IgD-negative memory B cell (primary cell): ENCODE data around the gene NT5C3B. TPM values are rescaled to one million over a fixed set of nuclear protein-coding genes. Genes with fewer than 3 reads are reported as not detected.
A peak's percentile ranks its signal among the peaks of the same experiment; 100 is the strongest.
"Not testable (repeated sequence)": the region's sequence is repeated elsewhere in the genome, so short reads cannot be mapped to it uniquely, and the experiment has no call there.

Source experiments
- H3K27ac Mint-ChIP-seq, 3 donors: one replicate each; pipeline ENCODE4 v1.8.0; 2020 to 2022; ENCODE audit warnings: mild to moderate bottlenecking in 3 of 3, mixed read lengths in 3 of 3, moderate library complexity in 1 of 3
- H3K27me3 Mint-ChIP-seq: one replicate; pipeline ENCODE4 v1.8.0; 2021; ENCODE audit warnings: mixed read lengths
- H3K36me3 Mint-ChIP-seq: one replicate; pipeline ENCODE4 v1.8.0; 2020; ENCODE audit warnings: mild to moderate bottlenecking, mixed read lengths
- H3K4me1 Mint-ChIP-seq, 3 donors: one replicate each; pipeline ENCODE4 v1.8.0; 2020 to 2022; ENCODE audit warnings: mixed read lengths in 3 of 3, mild to moderate bottlenecking in 1 of 3
- H3K4me3 Mint-ChIP-seq, 4 donors: one replicate each; pipeline ENCODE4 v1.8.0; 2020 to 2022; ENCODE audit warnings: mild to moderate bottlenecking in 4 of 4, mixed read lengths in 4 of 4, moderate library complexity in 3 of 4
- H3K9me3 Mint-ChIP-seq, 3 donors: one replicate each; pipeline ENCODE4 v1.8.0; 2020 to 2021; ENCODE audit warnings: mixed read lengths in 3 of 3, mild to moderate bottlenecking in 1 of 3
- polyA plus RNA-seq: library from polyadenylated mRNA; unstranded; fragments of 300-500 nt; fragmentation: Illumina TruSeq; gene quantifications from one replicate; pipeline ENCODE4 v1.2.3, GENCODE V29; 2021

Gene NT5C3B
- 50.1 TPM for polyA plus RNA-seq

DNA sequence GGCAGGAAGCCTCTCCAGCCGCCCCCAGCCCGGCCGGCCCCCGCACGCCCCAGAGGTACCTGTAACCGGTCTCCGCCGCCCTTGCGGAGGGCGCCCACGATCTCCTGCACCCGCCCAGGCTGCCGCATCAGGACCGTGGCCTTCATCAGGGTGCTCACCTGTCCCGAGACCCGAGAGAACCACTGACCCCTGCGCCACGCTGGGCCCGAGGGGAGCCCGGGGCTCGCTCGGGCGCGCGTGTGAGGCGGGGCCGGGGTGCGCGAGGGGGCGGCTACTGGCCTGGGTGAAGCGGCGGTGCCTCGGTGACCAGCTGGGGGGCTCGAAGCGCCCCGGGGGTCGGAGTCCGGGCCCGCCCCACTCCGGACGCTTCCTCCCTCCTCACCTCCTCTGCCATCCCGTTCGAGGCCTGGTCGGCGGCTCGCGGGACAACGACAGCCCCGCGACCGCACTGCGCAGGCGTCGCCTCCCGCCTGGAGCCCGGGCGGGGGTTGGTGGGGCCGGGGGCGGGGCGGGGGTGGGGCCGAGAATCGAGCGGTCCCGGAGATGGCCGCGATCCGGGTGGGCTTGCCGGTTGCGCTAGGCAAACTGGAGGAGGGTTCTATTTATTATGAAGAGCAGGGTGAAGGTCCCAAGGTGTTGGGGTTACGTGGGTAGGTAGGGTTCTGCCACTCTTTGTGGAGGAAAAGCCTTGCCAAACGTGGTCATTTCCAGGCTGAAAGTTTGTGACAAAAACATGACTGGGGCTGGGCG lies at the start of gene NT5C3B:
Gene NT5C3B (minus strand): TSS at position 433 of the 750 bp plus-strand sequence. CDS start 39 bp downstream, at position 394.
- peak within 1 kb of the TSS; percentile 80 to 96 (median 90) for H3K4me3 Mint-ChIP-seq
- no peaks in the 10 kb centered on the region for H3K9me3 Mint-ChIP-seq
- no peaks in the 10 kb centered on the region for H3K27me3 Mint-ChIP-seq
- peaks cover 3% of the 10 kb centered on the region for H3K36me3 Mint-ChIP-seq
- H3K27ac Mint-ChIP-seq: peak within 1 kb of the TSS in 1 of 3 donors; percentile 32
- peaks cover 5 to 13% (median 12%) of the 10 kb centered on the region in 3 donors for H3K4me1 Mint-ChIP-seq

DNA sequence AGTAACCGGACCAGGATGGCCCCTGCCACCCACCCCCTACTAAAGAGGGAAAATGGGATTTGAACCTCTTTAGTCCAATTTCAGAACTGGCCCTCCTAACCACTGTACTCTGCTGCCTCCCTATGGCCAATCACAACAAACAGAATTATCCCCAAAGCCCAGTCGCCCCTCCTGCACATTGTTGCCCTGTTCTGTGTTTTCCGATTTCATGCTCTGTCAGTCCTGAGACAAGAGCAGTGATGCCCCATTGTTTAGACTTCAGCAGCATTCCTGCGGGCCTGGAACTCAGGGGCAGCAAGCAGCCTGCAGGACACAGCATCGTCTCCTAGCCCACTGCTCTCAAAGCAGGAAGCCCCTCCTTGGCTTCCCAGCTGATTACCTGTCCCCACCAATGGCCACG lies 49.7 kb upstream of the NT5C3B start:
- no peak overlapping the region for H3K4me3 Mint-ChIP-seq
- peaks cover 3% of the 10 kb centered on the region for H3K36me3 Mint-ChIP-seq
- H3K4me1 Mint-ChIP-seq: peaks cover 0 to 2% (median 0%) of the 10 kb centered on the region in 3 donors
- H3K9me3 Mint-ChIP-seq: no peaks in the 10 kb centered on the region
- no peak overlapping the region for H3K27ac Mint-ChIP-seq
- no peaks in the 10 kb centered on the region for H3K27me3 Mint-ChIP-seq

DNA sequence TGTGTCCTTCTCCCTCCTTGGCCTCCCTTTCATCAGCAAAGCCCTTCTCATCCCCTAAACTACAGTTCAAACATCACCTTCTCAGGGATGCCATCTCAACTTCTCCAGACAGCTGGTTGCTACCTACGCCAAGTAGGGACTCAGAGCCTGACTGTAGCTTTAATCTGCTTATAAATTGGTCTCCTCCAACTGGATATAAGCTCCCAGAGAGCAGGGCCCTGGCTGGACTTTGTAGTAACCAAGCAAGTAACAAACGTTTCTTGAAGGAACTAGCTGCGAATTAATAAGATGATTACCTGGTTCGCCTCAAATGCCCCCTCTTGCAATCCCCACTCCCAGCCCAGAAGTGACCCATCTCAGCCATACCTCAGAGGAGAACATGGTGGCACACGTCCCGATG lies 46.7 kb upstream of the NT5C3B start:
- peaks cover 3% of the 10 kb centered on the region for H3K36me3 Mint-ChIP-seq
- H3K27me3 Mint-ChIP-seq: no peaks in the 10 kb centered on the region
- H3K4me1 Mint-ChIP-seq: peaks cover 0 to 3% (median 2%) of the 10 kb centered on the region in 3 donors
- peak overlapping the region in 1 of 4 donors; percentile 18 for H3K4me3 Mint-ChIP-seq
- no peaks in the 10 kb centered on the region for H3K9me3 Mint-ChIP-seq
- H3K27ac Mint-ChIP-seq: peak overlapping the region in 1 of 3 donors; percentile 66

DNA sequence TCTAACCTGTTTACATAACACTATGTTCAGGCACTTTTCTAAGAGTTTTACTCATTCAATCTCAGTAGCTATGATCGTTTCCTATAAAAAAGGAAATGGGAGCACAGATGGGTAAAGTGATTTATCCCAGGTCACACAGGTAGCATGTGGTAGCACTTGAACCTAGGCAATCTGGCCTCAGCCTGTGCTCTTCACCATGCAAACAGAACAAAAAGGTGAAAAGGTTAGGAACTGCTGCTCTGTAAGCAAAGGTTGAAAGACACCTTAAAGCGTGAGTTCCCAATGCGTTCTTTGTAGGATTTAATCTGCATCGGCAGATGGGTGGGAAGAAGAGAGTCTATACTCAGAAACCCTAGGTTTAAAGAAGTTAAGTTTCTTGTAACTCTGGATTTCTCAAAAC lies 44.1 kb upstream of the NT5C3B start:
- H3K4me3 Mint-ChIP-seq: no peak overlapping the region
- H3K27ac Mint-ChIP-seq: no peak overlapping the region
- H3K27me3 Mint-ChIP-seq: no peaks in the 10 kb centered on the region
- no peaks in the 10 kb centered on the region for H3K9me3 Mint-ChIP-seq
- peaks cover 0 to 3% (median 2%) of the 10 kb centered on the region in 3 donors for H3K4me1 Mint-ChIP-seq
- peaks cover 2% of the 10 kb centered on the region for H3K36me3 Mint-ChIP-seq

DNA sequence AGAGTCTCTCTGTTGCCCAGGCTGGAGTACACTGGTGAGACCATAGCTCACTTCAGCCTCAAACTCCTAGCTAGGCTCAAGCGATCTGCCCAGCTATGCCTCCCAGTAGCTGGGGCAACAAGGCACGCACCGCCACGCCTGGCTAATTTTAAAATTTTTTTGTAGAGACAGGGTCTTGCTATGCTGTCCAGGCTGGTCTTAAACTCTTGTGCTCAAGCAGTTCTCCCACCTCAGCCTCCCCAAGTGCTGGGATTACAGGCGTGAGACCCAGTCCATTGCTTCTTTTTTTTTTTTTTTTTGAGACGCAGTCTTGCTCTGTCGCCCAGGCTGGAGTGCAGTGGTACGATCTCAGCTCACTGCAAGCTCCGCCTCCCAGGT lies 38.2 kb upstream of the NT5C3B start:
- not testable (repeated sequence) for H3K9me3 Mint-ChIP-seq, H3K4me3 Mint-ChIP-seq, H3K4me1 Mint-ChIP-seq, H3K27ac Mint-ChIP-seq, H3K27me3 Mint-ChIP-seq, H3K36me3 Mint-ChIP-seq

DNA sequence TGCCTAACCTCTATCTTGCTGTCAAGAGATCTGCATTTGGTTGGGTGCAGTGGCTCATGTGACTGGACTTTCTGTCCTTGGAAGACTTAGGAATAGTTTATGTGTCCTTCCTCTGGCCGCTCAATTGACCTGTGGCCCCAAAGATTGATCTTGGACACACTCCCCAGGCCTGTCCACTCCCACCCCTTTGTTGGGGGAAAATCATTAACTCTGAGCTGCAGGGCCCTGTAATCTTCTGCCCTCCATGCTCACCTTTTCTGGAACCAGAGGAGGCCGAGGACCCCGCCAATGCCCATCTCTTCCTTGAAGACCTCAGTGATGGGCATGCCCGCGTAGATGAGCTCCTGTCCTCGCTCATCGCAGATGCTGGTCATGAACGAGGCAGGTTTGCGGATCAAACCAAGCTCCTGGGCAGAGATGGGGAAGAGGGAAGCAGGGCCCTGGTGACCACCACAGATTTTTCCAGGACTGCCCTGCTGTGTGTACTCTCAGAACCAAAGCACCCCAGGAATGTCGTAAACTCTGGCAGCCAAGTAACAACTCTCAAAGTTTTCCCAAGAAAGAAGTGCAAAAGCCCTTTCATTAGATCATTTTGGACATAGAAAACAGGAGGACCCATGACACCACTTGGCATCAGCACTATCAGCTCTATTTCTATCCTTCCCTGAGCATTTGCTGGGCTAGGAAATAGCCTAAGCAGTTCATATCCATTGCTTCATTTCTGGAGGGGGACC lies 37.7 kb upstream of the NT5C3B start:
- no peaks in the 10 kb centered on the region for H3K9me3 Mint-ChIP-seq
- H3K4me3 Mint-ChIP-seq: no peak overlapping the region
- H3K27ac Mint-ChIP-seq: peak overlapping the region in 1 of 3 donors; percentile 53
- no peaks in the 10 kb centered on the region for H3K27me3 Mint-ChIP-seq
- H3K36me3 Mint-ChIP-seq: peaks cover 2% of the 10 kb centered on the region
- no peaks in the 10 kb centered on the region for H3K4me1 Mint-ChIP-seq

DNA sequence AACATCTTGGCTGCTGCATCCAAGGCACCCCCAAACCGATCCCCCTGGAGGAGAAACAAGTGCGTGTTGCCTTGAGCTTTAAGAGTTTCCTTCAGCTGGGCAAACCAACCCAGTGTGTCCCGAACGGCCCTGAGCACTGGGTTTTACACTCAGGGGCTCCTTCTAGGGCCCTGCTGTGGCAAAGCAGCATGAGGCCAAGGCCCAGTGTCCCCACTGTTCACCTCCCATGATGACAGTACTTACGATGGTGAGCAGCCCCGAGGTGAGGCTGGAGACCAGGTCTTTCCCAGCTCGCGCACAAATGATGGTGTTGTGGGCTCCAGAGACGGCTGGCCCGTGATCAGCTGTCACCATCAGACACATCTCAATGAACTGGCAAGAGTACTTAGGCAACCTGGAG lies 35.8 kb upstream of the NT5C3B start:
- Mint-ChIP-seq H3K27ac (no peak overlapping the region), H3K9me3 (no peaks in the 10 kb centered on the region), H3K4me1 (peaks cover 0 to 2% (median 0%) of the 10 kb centered on the region in 3 donors), H3K36me3 (peaks cover 1% of the 10 kb centered on the region), H3K4me3 (no peak overlapping the region), H3K27me3 (no peaks in the 10 kb centered on the region)

DNA sequence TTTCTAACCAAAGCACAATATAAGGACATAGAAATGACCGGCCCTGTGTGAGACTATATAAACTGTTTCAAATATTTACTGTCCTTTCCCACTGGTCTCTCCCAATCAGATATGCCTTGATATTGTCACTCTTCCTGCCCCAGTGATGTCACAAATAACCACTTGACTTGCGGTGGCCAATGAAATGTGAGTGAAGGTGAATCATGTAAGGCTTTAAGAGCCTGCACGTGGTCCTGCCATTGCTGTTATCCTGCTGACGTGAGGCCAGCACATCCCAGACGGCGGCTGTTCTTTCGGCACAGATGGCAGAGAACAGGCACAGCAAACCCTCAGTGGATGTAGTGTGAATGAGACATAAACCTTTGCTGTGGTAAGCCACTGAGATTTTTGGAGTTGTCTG lies 34.6 kb upstream of the NT5C3B start:
- H3K27me3 Mint-ChIP-seq: no peaks in the 10 kb centered on the region
- H3K27ac Mint-ChIP-seq: no peak overlapping the region
- H3K9me3 Mint-ChIP-seq: no peaks in the 10 kb centered on the region
- peaks cover 1% of the 10 kb centered on the region for H3K36me3 Mint-ChIP-seq
- peak overlapping the region in 1 of 4 donors; percentile 18 for H3K4me3 Mint-ChIP-seq
- peaks cover 0 to 2% (median under 1%) of the 10 kb centered on the region in 3 donors for H3K4me1 Mint-ChIP-seq

DNA sequence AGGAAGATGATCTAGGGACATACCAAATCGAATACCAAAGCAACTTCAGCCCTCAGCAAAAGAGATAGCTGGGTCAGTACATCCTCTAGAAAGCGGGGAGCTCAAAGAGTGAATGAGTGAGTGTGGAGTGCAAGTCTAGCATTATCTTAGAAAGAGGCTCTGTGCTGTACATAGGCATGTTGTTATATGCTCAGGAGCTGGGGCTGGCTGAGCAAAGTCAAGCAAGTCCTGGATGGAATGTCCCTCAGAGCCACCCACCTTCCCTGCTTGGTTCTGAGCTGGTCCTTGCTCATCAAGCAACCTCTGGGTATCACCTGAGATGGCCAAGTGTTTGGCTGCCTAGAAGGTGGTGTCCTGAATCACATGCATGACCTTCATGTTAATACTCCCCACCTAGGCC lies 34.1 kb upstream of the NT5C3B start:
- Mint-ChIP-seq H3K36me3 (peaks cover 1% of the 10 kb centered on the region), H3K27ac (peak overlapping the region in 1 of 3 donors; percentile 9), H3K27me3 (no peaks in the 10 kb centered on the region), H3K9me3 (no peaks in the 10 kb centered on the region), H3K4me3 (no peak overlapping the region), H3K4me1 (peaks cover 0 to 5% (median 3%) of the 10 kb centered on the region in 3 donors)

DNA sequence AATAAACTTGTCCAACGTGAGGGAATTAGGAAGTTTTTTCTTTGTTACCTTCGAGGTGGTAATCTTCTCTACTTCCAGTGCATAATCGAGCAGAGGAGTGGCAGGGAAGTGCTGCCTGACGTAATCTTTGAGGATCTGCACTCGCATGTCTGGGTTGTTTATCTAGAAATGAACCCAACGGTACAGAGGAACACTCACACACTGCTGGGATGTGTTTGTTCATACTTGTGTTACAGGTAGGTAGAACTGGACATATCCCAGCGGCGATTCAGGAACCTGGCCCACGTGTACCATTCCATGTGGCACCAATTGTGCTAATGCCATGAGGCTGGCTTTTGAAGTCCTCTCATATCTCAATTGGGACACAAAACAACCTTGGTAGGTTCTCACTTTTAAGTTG lies 33.4 kb upstream of the NT5C3B start:
- Mint-ChIP-seq H3K4me1 (peaks cover 0 to 5% (median 3%) of the 10 kb centered on the region in 3 donors), H3K36me3 (peaks cover 1% of the 10 kb centered on the region), H3K27ac (no peak overlapping the region), H3K27me3 (no peaks in the 10 kb centered on the region), H3K4me3 (peak overlapping the region in 2 of 4 donors; percentile 45 to 68), H3K9me3 (no peaks in the 10 kb centered on the region)

DNA sequence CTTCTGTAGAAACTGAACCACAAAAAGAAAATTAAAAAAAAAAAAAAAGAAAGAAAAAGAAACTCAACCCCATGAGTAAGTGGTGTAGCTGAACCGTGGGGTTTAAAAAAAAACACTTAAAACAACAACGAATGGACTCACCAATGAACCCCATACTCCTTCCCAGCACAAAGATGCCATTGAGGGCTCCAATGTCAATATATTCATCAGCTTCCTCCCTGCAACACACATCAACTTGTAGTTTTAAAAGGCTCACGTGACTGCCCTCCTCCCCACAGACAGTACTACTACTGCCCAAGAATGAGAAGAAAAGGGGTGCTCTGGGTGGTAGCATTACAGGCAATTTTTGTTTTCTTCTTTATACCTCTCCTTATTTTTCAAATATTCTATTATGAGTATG lies 32.5 kb upstream of the NT5C3B start:
- no peak overlapping the region for H3K27ac Mint-ChIP-seq
- no peaks in the 10 kb centered on the region for H3K27me3 Mint-ChIP-seq
- H3K36me3 Mint-ChIP-seq: peaks cover 1% of the 10 kb centered on the region
- H3K4me1 Mint-ChIP-seq: peaks cover 0 to 5% (median 3%) of the 10 kb centered on the region in 3 donors
- H3K4me3 Mint-ChIP-seq: peak overlapping the region in 1 of 4 donors; percentile 45
- H3K9me3 Mint-ChIP-seq: no peaks in the 10 kb centered on the region

DNA sequence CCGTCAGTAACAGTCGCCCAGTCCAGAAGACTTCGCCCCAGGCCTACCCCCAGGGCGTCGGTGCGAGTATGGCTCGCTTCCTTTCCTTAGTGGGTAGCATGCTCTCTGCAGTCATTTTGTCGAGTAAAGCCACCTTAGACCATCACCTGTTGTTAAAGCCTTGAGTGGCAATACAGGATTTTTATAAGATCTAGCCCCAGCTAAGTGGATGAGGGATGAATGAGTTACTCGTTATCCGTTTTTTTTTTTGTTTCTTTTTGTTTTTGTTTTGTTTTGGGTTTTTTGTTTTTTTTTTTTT lies 29.5 kb upstream of the NT5C3B start:
- H3K27ac Mint-ChIP-seq: no peak overlapping the region
- H3K36me3 Mint-ChIP-seq: peaks cover 1% of the 10 kb centered on the region
- no peaks in the 10 kb centered on the region for H3K9me3 Mint-ChIP-seq
- H3K27me3 Mint-ChIP-seq: no peaks in the 10 kb centered on the region
- peaks cover 5 to 14% (median 12%) of the 10 kb centered on the region in 3 donors for H3K4me1 Mint-ChIP-seq
- no peak overlapping the region for H3K4me3 Mint-ChIP-seq

DNA sequence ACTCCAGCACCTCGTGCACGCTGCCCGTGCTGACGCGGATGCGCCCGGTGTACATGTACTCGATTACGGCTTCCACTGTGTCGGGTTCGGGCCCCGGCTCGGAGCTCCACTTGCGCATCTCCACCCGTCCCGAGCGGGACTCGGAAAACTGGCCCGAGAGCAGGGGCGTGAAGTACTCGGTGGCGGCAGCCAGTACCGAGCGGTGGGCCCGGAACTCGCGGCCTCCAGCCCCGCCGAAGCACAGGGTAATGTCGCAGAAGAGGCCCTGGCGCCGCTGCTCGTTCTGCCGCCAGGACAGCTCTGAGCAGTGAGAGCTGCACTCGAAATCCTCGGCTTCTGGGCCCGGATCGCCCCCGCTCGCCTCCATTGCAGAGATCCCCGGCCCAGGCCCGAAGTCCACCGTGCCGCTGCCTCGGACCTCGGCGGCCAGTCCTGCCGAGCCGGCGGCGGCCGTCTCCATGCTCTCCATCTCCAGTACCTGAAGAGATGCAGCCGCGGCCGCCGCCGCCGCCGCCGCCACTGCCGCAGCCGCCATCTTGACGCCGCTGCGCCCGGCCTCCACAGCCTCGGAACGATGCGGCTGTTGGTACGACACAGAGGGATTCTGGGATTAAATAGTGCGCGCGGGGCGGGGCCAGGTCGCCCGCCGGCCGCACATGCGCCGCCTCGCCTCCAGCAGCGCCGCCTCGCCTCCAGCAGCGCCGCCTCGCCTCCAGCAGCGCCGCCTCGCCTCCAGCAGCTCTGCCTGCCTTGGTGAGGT lies 29.0 kb upstream of the NT5C3B start, which contains the start of gene KLHL11:
Gene KLHL11 (minus strand): TSS at position 588 of the 760 bp plus-strand sequence. CDS start 53 bp downstream, at position 535.
- no peak within 1 kb of the TSS for H3K27ac Mint-ChIP-seq

DNA sequence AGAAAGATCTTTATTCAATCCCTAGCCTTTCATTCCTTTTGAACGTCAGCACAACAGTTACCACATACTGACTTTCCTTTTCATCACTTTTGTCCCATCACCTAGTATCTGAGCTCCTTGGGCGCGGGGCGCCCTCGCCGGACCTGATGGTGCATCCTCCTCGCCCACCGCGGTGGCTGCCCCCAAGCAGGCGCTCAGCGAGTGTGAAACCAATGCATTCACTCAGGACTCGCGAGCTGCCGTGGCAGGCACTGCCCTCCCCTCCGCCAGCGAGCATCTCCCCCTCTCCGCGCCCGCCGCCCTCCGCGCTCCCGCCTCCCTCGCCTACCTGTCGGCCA lies 28.4 kb upstream of the NT5C3B start:
- Mint-ChIP-seq H3K36me3 (peaks cover 1% of the 10 kb centered on the region), H3K4me1 (peaks cover 10 to 21% (median 18%) of the 10 kb centered on the region in 3 donors), H3K27me3 (no peaks in the 10 kb centered on the region), H3K9me3 (no peaks in the 10 kb centered on the region), H3K27ac (no peak overlapping the region), H3K4me3 (no peak overlapping the region)

More for the DNA sequence above, 29.0 kb upstream of the NT5C3B start, which contains the start of gene KLHL11:
- no peak within 1 kb of the TSS for H3K4me3 Mint-ChIP-seq
- no peaks in the 10 kb centered on the region for H3K27me3 Mint-ChIP-seq
- H3K9me3 Mint-ChIP-seq: no peaks in the 10 kb centered on the region
- peaks cover 6 to 16% (median 15%) of the 10 kb centered on the region in 3 donors for H3K4me1 Mint-ChIP-seq
- H3K36me3 Mint-ChIP-seq: peaks cover 1% of the 10 kb centered on the region
